ENCODE data around the gene RBM33.

The RBM33 gene

DNA sequence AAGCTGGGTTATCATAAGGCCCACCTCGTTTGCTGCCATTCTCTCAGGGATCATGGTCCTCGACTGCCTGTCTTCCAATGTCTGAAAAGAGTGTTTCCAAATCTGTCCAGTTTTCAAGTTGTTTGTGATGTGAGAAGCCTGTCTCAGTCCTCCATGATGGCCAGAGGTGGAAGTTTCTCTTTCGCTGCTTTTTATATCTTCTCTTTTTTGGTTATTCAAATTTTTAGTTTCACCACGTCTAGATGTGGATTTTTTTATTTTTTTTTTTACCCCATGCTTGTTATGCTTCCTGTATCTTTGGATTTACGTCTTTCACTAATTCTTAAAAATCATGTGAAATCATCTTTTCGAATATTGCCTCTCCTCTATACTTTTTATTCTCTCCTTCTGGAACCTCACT lies 6.1 kb upstream of the RBM33 start:
- POLR2A ChIA-PET: no interaction called here
- CTCF ChIA-PET: no interaction called here
- no peak for DNase-seq (ENCODE audit: extremely low spot score)
- TF ChIP-seq FOXM1 (IDR thresholded peaks at IDR 0.05; ENCODE audit: borderline replicate concordance): no peak
- peak; percentile 43 for TF ChIP-seq L3MBTL2 (conservative IDR thresholded peaks at IDR 0.05)

DNA sequence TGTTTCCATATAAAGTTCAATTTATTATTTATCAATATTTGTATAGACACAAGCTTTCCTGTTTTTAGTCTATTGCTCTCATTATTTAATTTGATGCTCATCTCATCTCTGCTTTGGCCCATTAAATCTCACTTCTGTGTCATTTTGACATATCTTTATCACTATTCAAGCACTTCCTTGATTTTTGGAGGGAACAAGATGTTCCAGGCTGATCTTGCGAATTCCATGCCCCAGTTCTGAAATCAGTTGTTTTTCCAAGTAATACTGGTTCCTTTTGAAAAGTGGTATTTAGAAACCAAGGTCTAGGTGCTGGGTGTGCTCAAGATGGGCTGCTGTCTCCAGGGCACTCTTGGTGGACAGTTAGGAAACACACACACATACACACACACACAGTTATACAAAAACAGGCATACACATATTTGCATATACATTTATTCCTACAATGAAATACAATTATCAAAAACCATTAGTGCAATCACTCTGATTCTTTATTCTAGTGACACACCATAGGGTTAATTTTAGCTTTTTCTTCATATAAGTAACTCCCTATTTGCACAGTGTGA lies 4.4 kb upstream of the RBM33 start:
- ChIA-PET POLR2A (no interaction called here), CTCF (interaction anchor here (0.6 kb wide), 1 partner anchor 41 kb away, joined by 3 read pairs; no protein-coding TSS in a partner anchor)
- DNase-seq (ENCODE audit: extremely low spot score): no peak
- TF ChIP-seq L3MBTL2 (conservative IDR thresholded peaks at IDR 0.05): peak; percentile 55
- TF ChIP-seq HDGF (IDR thresholded peaks at IDR 0.05; ENCODE audit: borderline replicate concordance): no peak

DNA sequence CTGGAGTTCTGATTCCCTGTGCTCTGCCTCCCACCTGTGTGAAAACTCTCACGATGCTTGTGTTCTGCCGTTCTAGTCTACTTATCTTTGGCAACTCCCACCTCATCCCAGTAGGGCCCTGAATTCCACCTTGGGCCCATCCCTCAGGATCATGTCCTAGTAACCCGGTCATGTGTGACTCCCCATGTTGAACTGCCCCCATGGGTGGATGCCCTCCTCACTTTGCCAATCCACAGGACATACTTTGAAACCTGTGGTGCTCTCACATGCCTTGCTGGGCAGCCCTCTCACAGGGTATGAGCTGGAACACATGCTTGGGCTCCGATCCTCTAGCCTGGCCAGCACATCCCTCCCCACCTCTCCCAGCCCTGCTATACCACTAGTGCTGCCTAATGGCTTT lies 3.8 kb upstream of the RBM33 start:
- no peak for DNase-seq (ENCODE audit: extremely low spot score)
- ChIA-PET CTCF (no interaction called here), POLR2A (no interaction called here)
- TF ChIP-seq FOXA1 (IDR thresholded peaks at IDR 0.05) (no peak), HDGF (IDR thresholded peaks at IDR 0.05; ENCODE audit: borderline replicate concordance) (no peak), BHLHE40 (IDR thresholded peaks at IDR 0.05; ENCODE audit: borderline replicate concordance) (no peak)
- TF ChIP-seq, protein P1, sequence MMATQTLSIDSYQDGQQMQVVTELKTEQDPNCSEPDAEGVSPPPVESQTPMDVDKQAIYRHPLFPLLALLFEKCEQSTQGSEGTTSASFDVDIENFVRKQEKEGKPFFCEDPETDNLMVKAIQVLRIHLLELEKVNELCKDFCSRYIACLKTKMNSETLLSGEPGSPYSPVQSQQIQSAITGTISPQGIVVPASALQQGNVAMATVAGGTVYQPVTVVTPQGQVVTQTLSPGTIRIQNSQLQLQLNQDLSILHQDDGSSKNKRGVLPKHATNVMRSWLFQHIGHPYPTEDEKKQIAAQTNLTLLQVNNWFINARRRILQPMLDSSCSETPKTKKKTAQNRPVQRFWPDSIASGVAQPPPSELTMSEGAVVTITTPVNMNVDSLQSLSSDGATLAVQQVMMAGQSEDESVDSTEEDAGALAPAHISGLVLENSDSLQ (IDR thresholded peaks at IDR 0.05): no peak

DNA sequence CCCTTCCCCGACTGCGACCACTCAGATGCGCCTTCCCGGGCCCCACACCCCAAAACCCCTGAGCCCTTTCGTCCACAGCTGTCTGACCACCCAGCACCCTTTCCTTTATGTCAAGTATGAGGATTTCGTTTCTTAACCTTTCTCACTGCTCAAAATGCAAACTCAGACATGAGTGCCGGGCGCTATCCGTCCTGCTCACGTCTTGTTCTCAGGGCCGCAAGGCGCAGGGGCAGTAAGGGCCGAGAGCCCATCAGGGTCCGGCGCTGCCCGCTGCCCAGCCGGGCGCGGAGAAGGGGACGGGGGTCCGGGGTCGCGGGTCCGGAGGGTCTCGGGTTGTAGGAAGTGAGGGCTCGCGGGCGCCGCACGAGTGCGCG lies 670 bp upstream of the RBM33 start:
- POLR2A ChIA-PET: interaction anchor here (0.8 to 1.4 kb wide), 20 partner anchors 9 to 235 kb away, joined by 3 to 7 read pairs (median 4); no protein-coding TSS in a partner anchor
- DNase-seq (ENCODE audit: extremely low spot score): no peak
- TF ChIP-seq L3MBTL2 (conservative IDR thresholded peaks at IDR 0.05): peak; percentile 88
- TF ChIP-seq SP1 (IDR thresholded peaks at IDR 0.05): no peak
- CTCF ChIA-PET: interaction anchor here (0.8 kb wide), 1 partner anchor 45 kb away, joined by 3 read pairs; no protein-coding TSS in a partner anchor

DNA sequence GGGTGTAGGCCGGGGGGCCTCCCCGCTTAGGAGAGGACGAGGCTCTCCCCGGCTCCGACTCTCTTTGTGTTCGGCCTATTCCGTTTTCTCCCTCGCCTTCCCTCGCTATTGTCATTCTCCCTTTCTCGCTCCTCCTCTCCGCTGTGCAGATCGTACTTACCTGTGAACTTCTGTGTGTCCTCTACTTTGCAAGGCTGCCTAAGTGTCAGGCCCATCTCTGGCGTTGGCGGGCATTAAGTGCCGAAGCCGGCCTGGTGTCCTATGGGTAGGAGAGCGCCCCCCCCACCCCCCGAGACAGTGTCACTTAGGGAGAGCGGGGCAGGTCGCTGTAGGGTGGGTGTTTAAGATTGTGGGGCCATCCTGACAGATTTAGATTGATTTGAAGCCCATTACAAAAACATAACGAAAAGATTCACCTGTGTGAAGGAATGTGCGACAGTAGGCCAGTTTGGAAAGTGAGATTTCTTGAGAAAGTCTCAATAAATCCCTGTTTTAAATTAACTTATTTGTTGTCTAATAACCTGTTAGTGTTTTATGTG lies 579 bp downstream of the RBM33 start:
- DNase-seq (ENCODE audit: extremely low spot score): peak; percentile 67
- ChIA-PET CTCF (interaction anchor here (1.0 kb wide), 1 partner anchor 121 kb away, joined by 3 read pairs; no protein-coding TSS in a partner anchor), POLR2A (interaction anchor here (1.0 to 1.4 kb wide), 6 partner anchors 14 to 91 kb away, joined by 3 to 7 read pairs (median 4); no protein-coding TSS in a partner anchor)
- TF ChIP-seq FOXK2 (IDR thresholded peaks at IDR 0.05) (no peak), L3MBTL2 (conservative IDR thresholded peaks at IDR 0.05) (peak; percentile 59), FOXM1 (IDR thresholded peaks at IDR 0.05; ENCODE audit: borderline replicate concordance) (peak; percentile 56; the same call in 1 of the 2 replicates)

DNA sequence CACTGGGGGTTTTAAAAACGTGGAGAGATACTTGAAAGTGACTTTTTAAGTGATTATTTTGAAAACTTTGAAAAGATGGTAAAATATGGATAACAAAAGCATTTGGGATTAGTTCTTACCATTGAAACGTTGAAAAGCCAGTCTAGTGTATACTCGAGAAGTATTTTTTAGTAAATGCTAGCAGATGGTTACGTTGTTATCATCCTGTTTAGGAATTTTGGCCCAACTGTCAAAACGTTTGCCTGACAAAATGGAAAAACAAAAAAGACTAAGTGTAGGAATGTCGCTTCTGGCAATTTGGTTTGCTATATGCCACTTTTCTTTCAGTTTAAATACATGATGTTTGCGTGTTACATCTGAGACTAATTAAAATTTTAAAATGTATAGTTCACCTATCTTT lies 1.2 kb downstream of the RBM33 start:
- ChIA-PET CTCF (no interaction called here), POLR2A (no interaction called here)
- TF ChIP-seq ARNT (IDR thresholded peaks at IDR 0.05) (no peak), LEF1 (IDR thresholded peaks at IDR 0.05; ENCODE audit: borderline replicate concordance) (no peak), L3MBTL2 (conservative IDR thresholded peaks at IDR 0.05) (no peak), NFRKB (IDR thresholded peaks at IDR 0.05) (no peak), ELF4 (IDR thresholded peaks at IDR 0.05) (no peak), BHLHE40 (IDR thresholded peaks at IDR 0.05; ENCODE audit: borderline replicate concordance) (no peak; the same call in 1 of the 2 replicates), TARDBP (IDR thresholded peaks at IDR 0.05) (no peak), FOXA1 (IDR thresholded peaks at IDR 0.05) (no peak), SP1 (IDR thresholded peaks at IDR 0.05) (no peak), FOXM1 (IDR thresholded peaks at IDR 0.05; ENCODE audit: borderline replicate concordance) (no peak), HDGF (IDR thresholded peaks at IDR 0.05; ENCODE audit: borderline replicate concordance) (no peak), CTBP1 (IDR thresholded peaks at IDR 0.05; ENCODE audit: borderline replicate concordance) (no peak), SUZ12 (IDR thresholded peaks at IDR 0.05) (no peak)
- TF ChIP-seq, protein P1 (IDR thresholded peaks at IDR 0.05): no peak
- DNase-seq (ENCODE audit: extremely low spot score): no peak

DNA sequence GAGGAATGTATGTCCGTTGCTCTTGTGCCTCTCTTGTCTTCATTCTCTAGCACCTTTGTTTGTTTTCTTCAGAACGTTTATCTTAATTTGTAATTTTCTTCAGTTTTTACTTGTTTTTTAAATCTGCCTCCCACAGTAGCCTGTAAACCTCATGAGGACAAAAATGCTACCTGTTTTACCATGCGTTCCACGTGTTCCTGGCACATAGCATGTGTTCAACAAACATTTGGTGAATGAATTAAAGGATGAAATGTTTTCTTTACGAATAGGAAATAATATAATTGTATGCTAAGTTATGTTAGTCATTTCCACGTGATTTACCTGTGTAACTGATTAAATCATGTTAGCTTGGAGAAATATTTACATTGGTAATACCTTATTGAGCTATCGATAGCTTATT lies 2.2 kb downstream of the RBM33 start:
- TF ChIP-seq BHLHE40 (IDR thresholded peaks at IDR 0.05; ENCODE audit: borderline replicate concordance) (no peak), FOXM1 (IDR thresholded peaks at IDR 0.05; ENCODE audit: borderline replicate concordance) (no peak), TARDBP (IDR thresholded peaks at IDR 0.05) (no peak), ARNT (IDR thresholded peaks at IDR 0.05) (no peak), SUZ12 (IDR thresholded peaks at IDR 0.05) (no peak), FOXA1 (IDR thresholded peaks at IDR 0.05) (no peak), LEF1 (IDR thresholded peaks at IDR 0.05; ENCODE audit: borderline replicate concordance) (no peak), HDGF (IDR thresholded peaks at IDR 0.05; ENCODE audit: borderline replicate concordance) (no peak), FOXK2 (IDR thresholded peaks at IDR 0.05) (no peak), SP1 (IDR thresholded peaks at IDR 0.05) (no peak), ZNF384 (IDR thresholded peaks at IDR 0.05) (no peak), L3MBTL2 (conservative IDR thresholded peaks at IDR 0.05) (no peak), NFRKB (IDR thresholded peaks at IDR 0.05) (no peak), ELF4 (IDR thresholded peaks at IDR 0.05) (no peak), CTBP1 (IDR thresholded peaks at IDR 0.05; ENCODE audit: borderline replicate concordance) (no peak)
- TF ChIP-seq, protein P1 (IDR thresholded peaks at IDR 0.05): no peak
- no peak for DNase-seq (ENCODE audit: extremely low spot score)
- POLR2A ChIA-PET: no interaction called here
- CTCF ChIA-PET: no interaction called here
